Stimulated activated CD8-positive, alpha-beta memory T cell treated with anti-CD3 and anti-CD28 coated beads, Interleukin-12 subunit alpha, Interleukin-12 subunit beta, amount 100 ng/mL, for 1 hour (primary cell): ENCODE results near the gene AGAP1.

Experiments used
- DNase-seq: peaks from one replicate; pipeline ENCODE4 v3.0.0-alpha.2; 2020; ENCODE audit warnings: low read depth

Gene AGAP1

GRCh38 chr2:235770909-235771820, 277.3 kb downstream of the AGAP1 start:
- no peak for DNase-seq

GRCh38 chr2:235773188-235773928, 279.5 kb downstream of the AGAP1 start:
- DNase-seq: no peak

GRCh38 chr2:235774153-235774870, 280.5 kb downstream of the AGAP1 start:
- no peak for DNase-seq

- no peak for DNase-seq
Observed at GRCh38 chr2:235776531-235776930, 282.7 kb downstream of the AGAP1 start.

- peak; percentile 20 for DNase-seq
Observed at GRCh38 chr2:235779444-235779896, 285.6 kb downstream of the AGAP1 start.

GRCh38 chr2:235780401-235780800, 286.6 kb downstream of the AGAP1 start:
- no peak for DNase-seq

GRCh38 chr2:235781775-235782174, 287.9 kb downstream of the AGAP1 start:
- no peak for DNase-seq

GRCh38 chr2:235784788-235785187, 290.9 kb downstream of the AGAP1 start:
- DNase-seq: no peak

- DNase-seq: no peak
Observed at GRCh38 chr2:235789552-235789951, 295.7 kb downstream of the AGAP1 start.

GRCh38 chr2:235793163-235793752, 299.4 kb downstream of the AGAP1 start:
- DNase-seq: no peak

- no peak for DNase-seq
Observed at GRCh38 chr2:235799281-235799680, 305.4 kb downstream of the AGAP1 start.

- no peak for DNase-seq
Observed at GRCh38 chr2:235802542-235802941, 308.7 kb downstream of the AGAP1 start.

- no peak for DNase-seq
Observed at GRCh38 chr2:235803028-235803427, 309.2 kb downstream of the AGAP1 start.

GRCh38 chr2:235804676-235805075, 310.8 kb downstream of the AGAP1 start:
- DNase-seq: no peak

- DNase-seq: no peak
Observed at GRCh38 chr2:235806986-235807750, 313.3 kb downstream of the AGAP1 start.

- no peak for DNase-seq
Observed at GRCh38 chr2:235808366-235808765, 314.5 kb downstream of the AGAP1 start.

- DNase-seq: no peak
Observed at GRCh38 chr2:235810252-235810651, 316.4 kb downstream of the AGAP1 start.

- no peak for DNase-seq
Observed at GRCh38 chr2:235810846-235811245, 317.0 kb downstream of the AGAP1 start.

GRCh38 chr2:235811446-235812184, 317.8 kb downstream of the AGAP1 start:
- DNase-seq: no peak

GRCh38 chr2:235812185-235812665, 318.4 kb downstream of the AGAP1 start:
- no peak for DNase-seq
